ENCODE results near the gene TCTN1.

GRCh38 chr12:110636516-110636915 lies 22.6 kb downstream of the TCTN1 start:
- TF ChIP-seq, protein P1, sequence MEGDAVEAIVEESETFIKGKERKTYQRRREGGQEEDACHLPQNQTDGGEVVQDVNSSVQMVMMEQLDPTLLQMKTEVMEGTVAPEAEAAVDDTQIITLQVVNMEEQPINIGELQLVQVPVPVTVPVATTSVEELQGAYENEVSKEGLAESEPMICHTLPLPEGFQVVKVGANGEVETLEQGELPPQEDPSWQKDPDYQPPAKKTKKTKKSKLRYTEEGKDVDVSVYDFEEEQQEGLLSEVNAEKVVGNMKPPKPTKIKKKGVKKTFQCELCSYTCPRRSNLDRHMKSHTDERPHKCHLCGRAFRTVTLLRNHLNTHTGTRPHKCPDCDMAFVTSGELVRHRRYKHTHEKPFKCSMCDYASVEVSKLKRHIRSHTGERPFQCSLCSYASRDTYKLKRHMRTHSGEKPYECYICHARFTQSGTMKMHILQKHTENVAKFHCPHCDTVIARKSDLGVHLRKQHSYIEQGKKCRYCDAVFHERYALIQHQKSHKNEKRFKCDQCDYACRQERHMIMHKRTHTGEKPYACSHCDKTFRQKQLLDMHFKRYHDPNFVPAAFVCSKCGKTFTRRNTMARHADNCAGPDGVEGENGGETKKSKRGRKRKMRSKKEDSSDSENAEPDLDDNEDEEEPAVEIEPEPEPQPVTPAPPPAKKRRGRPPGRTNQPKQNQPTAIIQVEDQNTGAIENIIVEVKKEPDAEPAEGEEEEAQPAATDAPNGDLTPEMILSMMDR (IDR thresholded peaks at IDR 0.05; ENCODE audit: insufficient read depth, low read length, poor library complexity, severe bottlenecking), result no peak
- TF ChIP-seq EZH2phosphoT487 (conservative IDR thresholded peaks at IDR 0.05; ENCODE audit: low read length), result no peak
